Measurements from ENCODE around the gene SHISA7.

The SHISA7 gene

DNA sequence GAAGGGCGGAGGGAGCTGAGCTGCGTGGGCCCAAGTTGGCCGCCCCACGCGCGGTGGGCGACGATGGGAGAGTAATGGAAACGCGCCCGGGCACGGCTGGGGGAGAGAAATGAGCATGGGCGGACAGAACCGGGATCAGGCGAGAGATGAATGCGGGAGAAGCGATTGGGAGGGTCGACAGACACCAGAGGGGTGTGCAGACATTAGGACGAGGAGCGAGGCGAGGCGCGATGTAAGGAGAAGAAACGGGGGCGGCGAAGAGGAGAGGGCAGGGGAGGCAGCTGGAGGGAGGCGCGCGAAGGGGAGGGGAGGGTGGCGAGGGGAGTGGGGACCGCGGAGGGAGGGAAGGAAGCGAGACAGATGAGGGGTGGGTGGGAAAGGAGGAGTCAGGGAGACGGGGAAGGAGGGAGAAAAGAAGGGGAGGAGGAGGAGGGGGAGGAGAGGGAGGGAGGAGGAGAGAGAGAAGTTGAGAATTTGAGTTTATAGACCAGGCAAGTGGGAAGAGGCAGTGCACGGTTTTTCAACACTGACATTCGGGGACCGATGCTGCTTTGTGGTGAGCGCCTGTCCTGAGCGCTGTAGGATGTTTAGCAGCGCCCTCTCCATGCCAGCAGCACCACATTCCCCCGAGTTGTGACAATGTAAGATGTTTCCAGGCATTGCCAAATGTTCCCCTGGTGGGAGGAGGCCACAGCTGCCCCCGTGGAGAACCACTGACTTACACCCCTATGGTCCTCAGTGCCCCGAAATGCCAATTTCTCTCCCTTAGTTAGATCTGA is at the start of gene SHISA7:
SHISA7 (minus strand) TSS at position 256 of the 779 bp plus-strand sequence. CDS start 437 bp downstream, outside the sequence.
- DNase-seq (ENCODE audit: low read depth in 2 of 2) = no peak

DNA sequence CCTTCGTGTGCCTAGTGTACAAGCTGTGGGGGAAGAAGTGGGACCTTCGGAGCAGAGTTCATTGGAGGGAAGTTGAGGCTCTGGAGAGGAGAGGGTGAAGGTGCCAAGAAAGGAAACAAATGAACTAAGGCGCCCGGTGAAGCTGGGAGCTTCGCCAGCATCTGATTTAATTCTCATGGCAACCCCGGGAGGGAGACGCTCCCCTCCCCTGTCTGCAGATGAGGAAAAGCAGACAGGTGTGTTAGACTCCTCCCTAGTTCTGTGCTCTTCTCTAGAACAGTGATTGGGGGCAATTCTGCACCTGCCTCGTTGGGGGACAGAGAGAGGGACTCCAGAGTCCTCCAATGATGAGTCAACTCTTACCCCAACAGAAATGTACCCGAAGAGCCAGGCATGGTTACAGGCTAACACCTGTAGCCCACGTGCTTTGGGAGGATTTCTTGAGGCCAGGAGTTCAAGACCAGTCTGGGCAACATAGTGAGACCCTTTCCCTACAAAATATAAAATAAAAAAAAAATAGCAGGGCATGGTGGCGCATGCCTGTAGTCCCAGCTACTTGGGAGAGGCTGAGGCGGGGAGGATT is 49.4 kb upstream of the SHISA7 start:
- DNase-seq (ENCODE audit: low read depth in 2 of 2) = no peak

DNA sequence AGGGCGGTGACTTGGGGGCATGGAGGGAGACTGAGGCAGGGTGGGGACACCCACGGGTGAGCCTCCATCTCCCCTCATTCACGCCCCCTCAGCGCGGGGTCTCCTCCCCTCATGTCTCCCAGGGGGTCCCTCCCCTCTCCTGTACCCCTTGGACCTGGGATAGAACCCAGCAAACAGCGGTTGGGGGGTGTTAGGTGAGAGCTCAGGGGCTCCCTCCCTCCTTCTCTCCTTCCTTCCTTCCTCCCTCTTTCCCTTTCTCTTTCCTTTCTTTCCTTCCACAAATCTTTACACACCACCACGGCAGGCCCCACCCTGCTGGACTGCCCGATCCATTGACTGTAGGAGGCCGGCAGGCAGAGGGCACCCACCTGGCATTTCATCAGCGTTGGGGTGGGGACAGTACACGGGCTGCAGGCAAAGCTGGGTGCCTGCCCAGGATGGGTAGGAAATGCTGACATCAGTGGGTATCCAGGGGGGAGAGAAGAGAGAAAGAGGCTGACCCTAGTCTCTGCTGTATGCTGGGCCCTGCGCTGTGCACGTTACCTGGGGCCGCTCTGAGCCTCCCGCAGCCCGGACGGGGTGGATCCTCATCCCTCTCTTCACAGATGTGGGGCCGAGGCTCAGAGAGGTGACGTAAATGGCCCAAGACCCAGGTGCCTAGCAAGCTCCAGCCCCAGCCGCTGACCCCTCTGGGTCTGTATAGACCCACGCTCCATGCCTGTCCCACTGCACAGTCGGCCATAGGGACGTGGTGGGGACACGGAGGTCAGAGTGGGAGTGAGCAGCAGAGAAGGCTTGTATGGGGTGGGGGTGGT is 48.7 kb upstream of the SHISA7 start:
- no peak for DNase-seq (ENCODE audit: low read depth in 2 of 2)

DNA sequence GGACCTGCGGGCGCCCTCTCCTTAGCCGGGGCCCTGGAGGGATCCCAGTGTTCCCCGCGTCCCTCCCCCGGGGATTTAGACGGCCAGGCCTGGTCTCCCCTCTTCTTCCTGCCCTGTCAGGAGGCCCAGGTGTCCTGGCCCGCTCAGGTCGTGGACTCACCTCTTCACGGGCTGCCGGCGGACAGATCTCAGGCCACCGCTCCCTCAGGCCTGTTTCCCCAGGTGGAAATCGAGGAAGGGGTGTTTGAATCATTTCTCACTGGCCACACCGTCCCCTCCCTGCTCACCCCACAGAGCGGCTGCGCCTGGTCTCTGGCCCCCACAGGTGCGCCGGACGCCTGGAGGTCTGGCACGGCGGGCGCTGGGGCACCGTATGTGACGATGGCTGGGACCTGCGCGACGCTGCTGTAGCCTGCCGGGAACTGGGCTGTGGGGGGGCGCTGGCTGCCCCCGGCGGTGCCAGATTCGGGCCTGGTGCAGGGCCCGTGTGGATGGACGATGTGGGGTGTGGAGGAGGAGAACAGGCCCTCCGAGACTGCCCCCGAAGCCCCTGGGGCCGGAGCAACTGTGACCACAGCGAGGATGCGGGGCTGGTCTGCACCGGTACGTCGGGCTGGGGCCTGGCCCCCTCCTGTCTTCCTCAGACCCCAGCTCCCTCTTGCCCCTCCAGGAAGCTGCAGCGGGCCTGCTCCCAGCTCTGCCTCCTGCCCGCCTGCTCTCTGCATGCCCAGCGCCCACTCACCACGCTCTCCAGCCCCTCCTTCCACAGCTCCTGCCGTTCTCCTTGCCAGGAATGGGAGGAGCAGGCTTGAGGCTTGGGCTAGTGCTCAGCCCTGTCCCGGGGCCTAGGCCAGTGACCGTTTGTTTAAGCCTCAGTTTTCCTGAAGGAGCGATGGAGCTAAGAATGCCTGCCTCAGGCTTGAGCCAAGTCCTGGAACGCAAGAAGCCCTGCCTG is 47.7 kb upstream of the SHISA7 start:
- no peak for DNase-seq (ENCODE audit: low read depth in 2 of 2)

DNA sequence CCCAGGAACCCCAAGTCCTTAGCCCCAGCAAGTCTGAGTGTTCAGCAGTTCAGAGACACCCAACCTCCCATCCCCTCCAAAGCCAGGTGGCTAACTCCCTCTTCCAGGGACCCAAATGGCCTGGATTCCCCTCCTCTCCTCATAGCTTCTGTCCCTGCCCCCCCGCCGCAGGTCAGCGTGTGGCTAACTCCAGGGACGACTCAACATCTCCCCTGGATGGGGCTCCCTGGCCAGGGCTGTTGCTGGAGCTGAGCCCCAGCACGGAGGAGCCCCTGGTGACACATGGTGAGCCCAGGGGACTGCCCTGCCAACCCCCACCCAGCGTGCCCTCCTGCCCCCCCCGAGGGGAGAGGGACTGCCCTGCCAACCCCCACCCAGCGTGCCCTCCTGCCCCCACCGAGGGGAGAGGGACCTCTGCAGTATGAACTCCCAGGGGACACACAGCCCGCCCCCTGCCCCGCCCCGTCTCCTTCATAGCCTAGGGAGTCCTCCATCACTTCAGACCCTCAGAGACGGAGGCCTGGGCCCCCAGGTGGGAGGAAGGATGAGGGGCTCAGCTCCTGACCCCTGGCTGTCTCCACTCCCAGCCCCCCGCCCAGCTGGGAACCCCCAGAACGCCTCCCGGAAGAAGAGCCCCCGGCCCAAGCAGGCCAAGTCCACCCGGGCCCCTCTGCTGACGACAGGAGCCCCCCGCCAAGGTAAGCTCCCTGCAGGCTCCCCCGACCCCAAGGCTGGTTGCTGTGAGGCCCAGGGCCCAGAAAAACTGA is 46.8 kb upstream of the SHISA7 start:
- no peak for DNase-seq (ENCODE audit: low read depth in 2 of 2)

DNA sequence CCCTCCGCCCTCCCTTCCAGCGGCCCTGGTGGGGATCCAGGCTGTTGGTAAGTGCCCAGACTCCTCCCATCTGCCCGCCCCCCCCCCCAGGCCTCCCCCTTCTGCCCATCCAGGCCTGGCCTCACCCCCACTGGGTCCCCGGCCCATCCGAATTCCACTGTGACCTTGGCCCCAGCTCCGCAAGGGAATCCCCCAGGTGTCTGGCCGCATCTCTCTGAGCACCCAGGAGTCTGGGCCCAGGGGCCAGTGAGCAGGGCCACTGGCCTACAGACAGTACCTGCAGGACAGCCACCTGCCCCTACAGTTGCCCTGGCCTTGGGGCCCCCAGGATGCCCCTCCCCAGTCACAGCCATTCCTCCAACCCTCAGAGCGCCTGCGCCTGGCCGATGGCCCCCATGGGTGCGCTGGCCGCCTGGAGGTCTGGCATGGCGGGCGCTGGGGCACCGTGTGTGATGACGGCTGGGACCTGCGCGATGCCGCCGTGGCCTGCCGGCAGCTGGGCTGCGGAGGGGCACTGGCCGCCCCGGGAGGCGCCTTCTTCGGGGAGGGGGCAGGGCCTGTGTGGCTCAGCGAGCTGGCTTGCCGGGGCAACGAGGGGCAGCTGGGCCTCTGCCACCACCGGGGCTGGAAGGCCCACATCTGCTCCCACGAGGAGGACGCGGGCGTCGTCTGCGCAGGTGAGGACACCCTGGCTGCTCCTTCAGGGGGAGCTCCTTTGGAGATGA is 46.0 kb upstream of the SHISA7 start:
- no peak for DNase-seq (ENCODE audit: low read depth in 2 of 2)

DNA sequence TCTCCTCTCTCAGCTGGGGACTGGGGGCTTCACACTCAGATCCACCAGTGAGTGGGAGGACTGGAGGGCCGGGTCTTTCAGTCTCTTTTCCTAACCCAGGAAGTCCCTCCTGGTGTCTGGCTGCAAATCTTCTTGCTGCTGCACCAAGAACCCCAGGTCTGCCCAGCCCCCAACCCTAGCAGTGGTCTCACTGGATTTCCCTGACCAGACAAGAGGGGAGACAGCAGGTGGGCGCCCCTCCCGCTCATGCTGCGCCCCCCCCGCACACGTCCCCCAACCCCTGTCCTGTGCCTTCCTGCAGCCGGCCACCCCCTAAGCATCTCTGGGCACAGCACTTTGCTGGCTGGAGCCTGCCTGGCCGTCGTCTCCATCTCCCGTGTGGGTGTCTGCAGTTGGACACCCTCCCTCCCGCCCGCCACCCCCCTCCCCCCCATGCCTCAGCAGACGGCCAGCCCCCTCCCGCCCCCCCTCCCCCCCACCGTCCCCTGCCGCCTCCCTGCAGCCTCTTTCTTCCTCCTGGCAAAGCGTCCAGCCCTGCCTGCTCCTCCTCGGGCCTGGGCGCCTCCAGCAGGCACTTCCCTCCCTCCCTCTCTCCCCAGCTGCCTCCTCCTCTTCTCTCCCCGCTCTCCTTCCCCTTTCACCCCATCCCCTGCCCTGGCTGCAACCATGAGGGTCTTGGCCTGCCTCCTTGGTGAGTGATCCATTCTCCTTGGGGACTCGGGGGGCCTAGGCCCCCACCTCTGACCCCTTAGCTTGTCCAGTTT is 45.0 kb upstream of the SHISA7 start, which contains the start of gene SSC5D:
SSC5D (plus strand) TSS at position 513 of the 764 bp plus-strand sequence; CDS start at position 667, 154 bp downstream.
- no peak for DNase-seq (ENCODE audit: low read depth in 2 of 2)

DNA sequence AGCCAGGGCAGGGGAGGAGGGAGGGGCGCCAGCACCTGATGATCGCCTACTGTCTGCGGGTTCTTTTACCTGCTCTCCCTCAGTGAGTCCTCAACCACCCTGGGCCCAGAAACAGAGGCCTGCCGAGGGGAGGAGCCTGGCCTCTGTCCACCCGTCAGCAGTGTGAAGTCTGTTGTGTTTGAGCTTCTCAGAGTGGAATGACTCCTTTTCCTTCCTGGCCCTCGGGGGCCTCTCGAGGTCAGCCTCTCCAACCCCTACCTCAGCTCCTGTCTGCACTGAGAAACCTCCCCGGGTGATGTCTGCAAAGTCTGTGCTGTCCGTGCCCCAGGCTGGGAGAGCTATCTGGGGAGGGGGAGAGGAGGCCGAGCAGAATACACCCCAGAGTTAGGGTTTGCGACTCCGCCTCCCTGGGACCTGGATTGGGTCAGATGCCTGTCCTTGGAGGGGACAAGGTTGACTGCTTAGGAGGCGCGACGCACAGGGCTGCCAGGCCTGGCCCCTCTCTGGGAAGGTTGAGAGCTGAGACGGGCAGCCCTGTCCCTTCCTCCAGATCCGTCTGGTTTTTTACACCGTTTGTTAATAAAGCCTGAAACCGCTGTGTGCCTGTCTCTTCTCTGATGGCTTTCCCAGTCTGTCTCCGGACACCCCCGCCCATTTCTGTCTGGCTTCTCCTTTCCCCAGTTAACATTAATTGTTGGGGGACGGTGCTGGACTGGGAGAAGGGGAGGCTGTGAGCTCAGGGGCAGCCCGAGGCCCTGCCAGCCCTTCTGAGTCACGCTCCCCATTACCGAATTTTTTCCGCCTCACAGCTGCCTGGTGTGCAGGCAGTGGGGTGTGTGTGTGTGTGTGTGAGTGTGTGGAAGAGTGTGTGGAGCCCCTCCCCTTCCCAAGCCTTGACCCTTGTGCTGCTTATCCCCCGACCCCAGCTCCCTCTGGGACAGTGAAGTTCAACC is 44.1 kb upstream of the SHISA7 start:
- peak; percentile 82 to 83 for DNase-seq (ENCODE audit: low read depth in 2 of 2)

DNA sequence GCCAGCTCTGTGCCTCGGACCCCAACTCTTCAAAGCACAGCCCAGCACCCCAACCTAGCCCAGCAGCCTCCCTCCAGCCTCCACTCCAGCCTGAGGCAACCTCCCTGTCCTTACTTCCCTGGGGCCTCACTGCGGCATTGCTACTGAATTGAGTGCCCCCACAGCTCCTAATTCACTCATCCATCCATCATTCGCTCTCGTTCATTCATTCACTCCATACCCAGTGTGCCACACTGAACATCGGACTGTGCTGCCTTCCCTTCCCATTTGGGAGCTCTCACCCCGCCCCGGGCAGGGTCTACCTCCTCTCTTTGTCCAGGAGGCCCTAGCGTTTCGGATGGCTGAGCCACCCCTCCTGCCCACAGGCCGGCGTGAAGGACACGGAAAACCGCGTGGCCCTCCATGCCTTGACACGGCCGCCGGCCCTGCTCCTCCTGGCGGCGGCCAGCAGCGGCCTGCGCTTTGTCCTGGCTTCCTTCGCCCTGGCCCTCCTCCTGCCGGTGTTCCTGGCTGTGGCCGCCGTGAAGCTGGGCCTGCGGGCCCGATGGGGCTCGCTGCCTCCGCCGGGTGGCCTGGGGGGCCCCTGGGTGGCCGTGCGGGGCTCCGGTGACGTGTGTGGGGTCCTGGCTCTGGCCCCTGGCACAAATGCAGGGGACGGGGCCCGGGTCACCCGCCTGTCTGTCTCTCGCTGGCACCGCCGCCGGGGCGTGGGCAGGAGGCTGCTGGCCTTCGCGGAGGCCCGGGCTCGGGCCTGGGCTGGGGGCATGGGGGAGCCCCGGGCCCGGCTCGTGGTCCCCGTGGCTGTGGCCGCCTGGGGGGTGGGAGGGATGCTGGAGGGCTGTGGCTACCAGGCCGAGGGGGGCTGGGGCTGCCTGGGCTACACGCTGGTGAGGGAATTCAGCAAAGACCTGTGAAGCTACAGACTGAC is 43.2 kb upstream of the SHISA7 start:
- no peak for DNase-seq (ENCODE audit: low read depth in 2 of 2)

DNA sequence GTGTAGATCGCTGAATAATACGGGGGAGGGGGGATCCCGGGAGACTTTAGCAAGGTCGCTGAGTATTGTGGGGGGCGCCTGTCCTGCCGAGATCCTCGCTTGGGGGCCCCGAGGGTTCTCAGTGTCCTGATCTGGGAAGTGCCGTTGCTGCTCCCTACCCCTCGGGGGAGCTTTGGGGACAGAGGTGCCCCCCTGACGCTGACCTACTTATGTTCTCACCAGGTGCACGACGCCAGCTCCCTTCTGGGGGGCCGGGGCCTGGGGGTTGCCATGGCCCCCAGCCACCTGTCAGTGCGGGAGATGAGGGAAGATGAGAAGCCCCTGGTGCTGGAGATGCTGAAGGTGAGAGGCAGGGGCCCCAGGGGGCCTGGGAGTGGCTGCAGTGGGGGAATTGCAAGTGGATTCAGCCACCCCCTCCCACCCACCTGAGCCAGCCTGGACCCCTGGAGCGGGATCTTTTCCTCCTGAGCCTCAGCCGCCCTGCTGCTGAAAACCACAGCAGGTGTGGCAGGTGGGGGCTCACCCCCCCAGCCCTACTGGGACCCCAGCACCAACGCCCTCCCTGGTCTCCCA is 42.4 kb upstream of the SHISA7 start:
- no peak for DNase-seq (ENCODE audit: low read depth in 2 of 2)

DNA sequence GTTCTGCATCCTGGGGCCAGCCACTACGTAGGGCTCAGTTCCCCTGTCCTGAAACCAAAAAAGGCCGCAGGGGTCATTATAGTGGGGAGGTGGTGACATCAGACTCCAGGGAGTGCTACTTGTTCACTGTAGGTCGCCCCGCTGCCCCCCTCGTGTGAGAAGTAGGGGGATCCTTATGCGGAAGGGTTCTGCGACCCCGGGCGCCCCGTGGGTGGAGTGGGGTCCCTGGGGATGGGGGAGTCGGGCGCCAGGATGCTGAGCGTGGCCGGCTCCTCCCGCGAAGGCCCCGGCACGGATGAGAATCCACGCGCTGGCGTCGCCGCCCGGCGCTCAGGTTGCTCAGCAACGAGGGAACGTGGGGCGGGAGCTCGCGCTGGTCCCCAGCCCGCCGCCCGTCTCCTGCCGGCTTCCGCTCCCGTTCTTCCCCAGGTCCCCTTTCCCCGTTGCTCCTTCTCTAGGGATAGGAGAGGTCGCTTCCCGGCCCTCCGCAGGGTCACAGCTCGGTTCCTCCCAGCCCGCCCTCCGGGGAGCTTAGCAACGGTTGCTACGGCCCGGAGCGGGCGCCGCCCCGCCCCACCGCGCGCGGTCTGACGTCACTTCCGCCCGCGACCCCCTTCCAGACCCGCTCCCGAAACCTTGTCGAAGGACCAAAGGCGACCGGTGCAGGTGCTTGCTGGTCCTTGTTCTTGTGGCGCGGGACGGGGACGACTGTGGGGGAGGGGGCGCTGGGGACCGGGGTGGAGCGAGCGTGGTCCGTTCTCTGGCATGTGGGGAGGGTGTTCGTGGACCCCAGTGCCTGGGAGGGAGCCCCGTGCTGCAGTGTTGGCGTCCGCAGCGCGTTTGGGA is 41.7 kb upstream of the SHISA7 start, which contains the start of gene NAT14:
NAT14 (plus strand) TSS at position 596 of the 846 bp plus-strand sequence. CDS start 521 bp downstream, outside the sequence.
- DNase-seq (ENCODE audit: low read depth in 2 of 2) = no peak

DNA sequence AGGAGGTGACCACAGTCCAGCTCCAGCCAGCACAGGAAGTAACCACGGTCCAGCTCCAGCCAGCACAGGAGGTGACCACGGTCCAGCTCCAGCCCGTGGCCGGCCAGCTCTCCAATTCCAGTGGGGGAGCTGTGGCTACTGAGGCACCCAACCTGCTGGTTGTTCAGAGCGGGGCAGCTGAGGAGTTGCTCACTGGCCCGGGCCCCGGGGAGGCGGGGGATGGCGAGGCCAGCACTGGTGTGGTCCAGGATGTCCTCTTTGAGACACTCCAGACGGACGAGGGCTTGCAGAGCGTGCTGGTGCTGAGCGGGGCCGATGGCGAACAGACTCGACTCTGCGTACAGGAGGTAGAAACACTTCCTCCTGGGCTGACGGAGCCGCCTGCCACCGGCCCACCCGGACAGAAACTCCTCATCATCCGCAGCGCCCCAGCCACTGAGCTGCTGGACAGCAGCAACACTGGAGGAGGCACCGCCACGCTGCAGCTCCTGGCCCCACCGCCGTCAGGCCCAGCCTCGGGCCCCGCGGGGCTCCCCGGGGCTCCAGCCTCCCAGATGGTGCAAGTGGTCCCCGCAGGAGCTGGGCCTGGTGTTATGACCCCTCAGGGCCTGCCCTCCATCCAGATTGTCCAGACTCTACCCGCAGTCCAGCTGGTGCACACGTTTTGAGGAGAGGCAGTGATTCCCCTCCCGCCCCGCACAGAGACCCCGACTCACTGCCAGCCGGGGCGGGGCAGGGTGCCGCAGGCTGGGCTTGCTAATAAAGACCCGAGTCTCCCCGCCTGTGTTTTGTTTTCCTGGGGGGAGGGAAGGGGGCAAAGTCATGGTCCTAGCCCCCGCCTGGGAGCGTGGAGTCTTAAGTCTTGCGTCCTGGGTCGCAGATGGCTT is 40.8 kb upstream of the SHISA7 start:
- no peak for DNase-seq (ENCODE audit: low read depth in 2 of 2)

DNA sequence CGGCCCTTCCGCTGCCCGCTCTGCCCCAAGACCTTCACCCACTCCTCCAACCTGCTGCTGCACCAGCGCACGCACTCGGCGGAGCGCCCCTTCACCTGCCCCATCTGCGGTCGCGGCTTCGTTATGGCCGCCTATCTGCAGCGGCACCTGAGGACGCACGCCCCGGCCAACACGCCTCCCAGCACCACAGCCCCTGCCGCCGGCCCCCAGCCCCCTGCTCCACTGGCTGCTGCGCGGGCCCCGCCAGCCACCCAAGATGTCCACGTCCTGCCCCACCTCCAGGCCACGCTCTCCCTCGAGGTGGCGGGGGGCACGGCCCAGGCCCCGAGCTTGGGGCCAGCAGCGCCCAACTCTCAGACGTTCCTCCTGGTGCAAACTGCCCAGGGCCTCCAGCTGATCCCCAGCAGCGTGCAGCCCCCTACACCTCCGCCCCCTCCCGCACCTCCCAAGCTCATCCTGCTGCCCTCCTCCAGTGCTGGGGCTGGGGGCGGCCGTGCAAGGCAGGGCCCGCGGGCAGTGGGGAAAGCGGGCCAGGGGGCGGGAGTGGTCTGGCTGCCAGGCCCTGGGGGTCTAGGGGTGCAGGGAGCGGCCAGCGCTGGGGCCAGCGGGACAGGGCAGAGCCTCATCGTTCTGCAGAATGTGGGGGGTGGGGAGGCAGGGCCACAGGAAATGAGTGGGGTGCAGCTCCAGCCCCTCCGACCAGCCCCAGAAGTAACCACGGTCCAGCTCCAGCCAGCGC is 40.0 kb upstream of the SHISA7 start:
- no peak for DNase-seq (ENCODE audit: low read depth in 2 of 2)
